Activated CD8-positive, alpha-beta T cell treated with anti-CD3 and anti-CD28 coated beads for 36 hours (primary cell): ENCODE results near the gene SHROOM3. TPM values are rescaled to one million over a fixed set of nuclear protein-coding genes. Genes with fewer than 3 reads are reported as not detected.

Experiments
- ATAC-seq: fragments of 200-7000 bp; cut with Tn5 transposase; one replicate; pipeline ENCODE4 v1.10.0; 2021; ENCODE audit warnings: mild to moderate bottlenecking, moderate library complexity
- CTCF ChIA-PET: fragments of 350-600 bp; sonication (Branson Sonifier 250); formaldehyde crosslinking; loops from one replicate; lab custom pipeline; 2021; ENCODE audit warnings: antibody characterized with exemption; lab: Charles Lee
- POLR2A ChIA-PET: fragments of 350-600 bp; sonication (Branson Sonifier 250); formaldehyde crosslinking; loops from one replicate; lab custom pipeline; 2021; ENCODE audit warnings: antibody characterized with exemption; lab: Charles Lee
- DNase-seq: peaks from one replicate; pipeline ENCODE4 v3.0.0-alpha.2; 2020
- H3K27ac Mint-ChIP-seq: one replicate; pipeline ENCODE4 v1.8.0; 2021; ENCODE audit warnings: mild to moderate bottlenecking, mixed read lengths
- H3K27me3 Mint-ChIP-seq: one replicate; pipeline ENCODE4 v1.8.0; 2021; ENCODE audit warnings: mixed read lengths
- H3K36me3 Mint-ChIP-seq: one replicate; pipeline ENCODE4 v1.8.0; 2021; ENCODE audit warnings: low read depth, mixed read lengths
- H3K4me1 Mint-ChIP-seq: one replicate; pipeline ENCODE4 v1.8.0; 2021; ENCODE audit warnings: low read depth, mixed read lengths
- H3K4me3 Mint-ChIP-seq: one replicate; pipeline ENCODE4 v1.8.0; 2021; ENCODE audit warnings: mild to moderate bottlenecking, moderate library complexity, mixed read lengths
- H3K9me3 Mint-ChIP-seq: one replicate; pipeline ENCODE4 v1.8.0; 2021; ENCODE audit warnings: mixed read lengths
- CTCF ChIP-seq: fragments of 200-600 bp; IDR thresholded peaks from one replicate; pipeline ENCODE4 v1.8.0; 2022; ENCODE audit warnings: antibody characterized with exemption, mild to moderate bottlenecking
- intact Hi-C: fragments of 100-400 bp; cut with micrococcal nuclease; formaldehyde crosslinking; loops from one replicate; pipeline ENCODE4 v1.10.0; 2022
- total RNA-seq, 2 experiments: library from RNA; stranded (reverse); gene quantifications; one replicate each; pipeline ENCODE4 v1.2.3, GENCODE V29; 2021

The SHROOM3 gene
- total RNA-seq, 2 experiments from 2014 or later = not detected

DNA sequence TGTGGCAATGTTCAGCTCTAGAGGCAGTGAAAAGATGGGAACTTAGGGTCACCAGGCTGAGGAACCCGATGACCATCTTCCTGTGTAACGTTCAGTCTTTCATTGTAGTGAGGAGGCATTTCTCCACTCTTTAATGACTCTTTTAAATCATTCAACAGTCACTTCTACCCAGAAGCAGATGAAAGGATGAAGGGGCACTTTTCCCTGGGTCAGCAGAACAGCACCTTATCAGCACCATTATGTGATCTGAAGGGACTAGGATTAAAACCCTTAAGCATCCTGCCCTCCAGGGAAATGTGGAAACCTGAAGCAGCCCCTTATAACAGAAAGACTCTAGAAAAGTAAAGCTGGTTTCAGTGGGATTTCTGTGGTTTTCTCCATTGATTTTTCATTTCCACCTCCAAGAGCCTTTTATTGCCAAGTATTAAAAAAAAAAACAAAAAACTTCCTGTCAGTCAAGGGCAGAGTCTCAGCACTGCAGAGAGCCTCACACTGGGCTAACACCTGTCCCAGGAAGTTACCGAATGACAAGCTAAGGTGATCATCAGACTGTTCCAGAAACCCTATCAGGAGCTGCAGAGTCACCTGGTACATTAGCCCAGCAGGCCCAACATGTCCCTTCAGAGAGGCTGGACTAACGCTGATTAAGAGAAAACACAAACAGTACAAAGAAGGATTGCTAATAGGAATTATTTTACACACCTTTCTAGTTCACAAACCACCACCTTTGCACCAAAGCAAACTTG lies 185.9 kb downstream of the SHROOM3 start:
- Mint-ChIP-seq H3K36me3 (no peaks in the 10 kb centered on the region), H3K4me3 (no peak overlapping the region), H3K27me3 (peaks cover 16% of the 10 kb centered on the region), H3K27ac (no peak overlapping the region), H3K9me3 (no peaks in the 10 kb centered on the region), H3K4me1 (no peaks in the 10 kb centered on the region)
- intact Hi-C loops = no loop called here
- CTCF ChIA-PET = no interaction called here
- TF ChIP-seq CTCF = no peak
- no peak for DNase-seq
- POLR2A ChIA-PET = no interaction called here
- ATAC-seq = no peak

DNA sequence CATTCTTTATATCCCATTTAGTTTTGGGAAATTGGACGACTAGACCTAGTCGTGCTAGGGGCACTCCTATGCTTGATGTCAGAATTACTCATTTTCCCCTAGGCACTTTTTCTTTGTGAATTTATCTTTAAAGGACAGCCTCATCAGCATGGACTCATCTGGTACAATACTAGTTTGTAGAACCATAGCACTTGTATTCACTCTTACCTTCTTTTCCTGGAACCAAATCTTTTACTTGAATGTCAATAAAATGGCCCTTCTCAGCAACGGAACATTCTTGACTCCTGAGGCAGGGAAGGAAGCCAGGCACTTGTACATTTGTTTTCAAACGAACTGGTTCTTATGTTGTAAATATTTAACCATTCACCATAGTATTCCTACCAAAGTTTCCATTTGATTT lies 187.1 kb downstream of the SHROOM3 start:
- POLR2A ChIA-PET = no interaction called here
- no peak for TF ChIP-seq CTCF
- Mint-ChIP-seq H3K4me1 (no peaks in the 10 kb centered on the region), H3K27ac (no peak overlapping the region), H3K4me3 (no peak overlapping the region), H3K36me3 (no peaks in the 10 kb centered on the region), H3K9me3 (no peaks in the 10 kb centered on the region), H3K27me3 (peaks cover 18% of the 10 kb centered on the region)
- CTCF ChIA-PET = no interaction called here
- DNase-seq (no peak), ATAC-seq (no peak)
- intact Hi-C loops = no loop called here

GRCh38 chr4:76622717-76623116 lies 187.7 kb downstream of the SHROOM3 start:
- DNase-seq (no peak), ATAC-seq (no peak)
- peaks cover 18% of the 10 kb centered on the region for H3K27me3 Mint-ChIP-seq
- H3K4me1 Mint-ChIP-seq = no peaks in the 10 kb centered on the region
- ChIA-PET CTCF (no interaction called here), POLR2A (interaction anchor here (1.1 kb wide), 1 partner anchor 15 kb away, joined by 3 read pairs; no protein-coding TSS in a partner anchor)
- H3K4me3 Mint-ChIP-seq = no peak overlapping the region
- no peaks in the 10 kb centered on the region for H3K9me3 Mint-ChIP-seq
- H3K36me3 Mint-ChIP-seq = no peaks in the 10 kb centered on the region
- intact Hi-C loops = no loop called here
- TF ChIP-seq CTCF = no peak
- no peak overlapping the region for H3K27ac Mint-ChIP-seq

DNA sequence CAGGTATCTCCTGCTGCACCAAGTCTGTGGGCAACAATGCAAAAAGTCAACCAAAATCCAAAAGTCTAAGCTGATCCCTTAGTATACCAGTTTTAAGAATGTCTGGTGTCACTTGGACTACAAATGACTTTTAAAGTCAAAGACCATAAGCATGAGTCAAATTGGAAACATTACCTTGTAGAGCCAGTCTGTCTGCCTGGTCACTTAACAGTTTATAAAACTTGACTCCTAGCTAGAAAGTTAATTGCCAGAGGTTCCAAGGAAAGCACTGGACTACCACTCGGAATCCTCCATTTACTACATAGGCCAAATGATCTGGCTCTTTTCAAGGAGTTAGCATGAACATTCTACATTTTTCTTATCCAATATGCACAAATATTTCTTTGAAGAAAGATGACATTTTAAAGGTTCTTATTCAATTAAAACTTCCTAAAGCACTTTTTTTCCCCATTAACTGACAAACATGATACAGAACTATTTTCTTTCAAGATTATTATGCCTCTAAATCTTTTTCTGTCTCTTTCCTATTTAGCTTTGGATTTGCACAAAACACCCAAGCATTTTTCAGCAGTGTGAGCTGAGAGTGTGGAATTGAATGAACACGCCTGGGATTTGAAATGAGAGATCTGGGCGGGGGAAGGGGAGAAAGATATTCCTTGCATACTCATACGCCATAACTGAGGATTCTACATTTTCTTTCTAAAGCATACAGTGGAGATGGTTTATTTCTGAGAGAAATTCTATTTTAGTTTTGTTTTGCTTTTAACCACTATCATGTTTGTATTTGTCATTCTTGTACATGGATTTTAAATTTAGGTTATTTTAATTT lies 188.4 kb downstream of the SHROOM3 start:
- ATAC-seq (no peak), DNase-seq (no peak)
- H3K27ac Mint-ChIP-seq = no peak overlapping the region
- peaks cover 20% of the 10 kb centered on the region for H3K27me3 Mint-ChIP-seq
- CTCF ChIA-PET = no interaction called here
- no peak overlapping the region for H3K4me3 Mint-ChIP-seq
- POLR2A ChIA-PET = interaction anchor here (0.7 to 1.1 kb wide), 2 partner anchors 16 to 29 kb away, joined by 3 read pairs; no protein-coding TSS in a partner anchor
- TF ChIP-seq CTCF = no peak
- H3K36me3 Mint-ChIP-seq = no peaks in the 10 kb centered on the region
- intact Hi-C loops = no loop called here
- H3K9me3 Mint-ChIP-seq = no peaks in the 10 kb centered on the region
- no peaks in the 10 kb centered on the region for H3K4me1 Mint-ChIP-seq

GRCh38 chr4:76624241-76624681 lies 189.2 kb downstream of the SHROOM3 start:
- CTCF ChIA-PET = no interaction called here
- no peak for TF ChIP-seq CTCF
- Mint-ChIP-seq H3K36me3 (no peaks in the 10 kb centered on the region), H3K9me3 (no peaks in the 10 kb centered on the region), H3K27ac (no peak overlapping the region), H3K4me3 (no peak overlapping the region), H3K4me1 (no peaks in the 10 kb centered on the region), H3K27me3 (peaks cover 22% of the 10 kb centered on the region)
- DNase-seq (no peak), ATAC-seq (no peak)
- intact Hi-C loops = no loop called here
- POLR2A ChIA-PET = no interaction called here
